GM06990 (cell line): ENCODE measurements around the gene TMEM269.

Experiments used
- DNase-seq: peaks from one replicate; pipeline ENCODE4 v3.0.0-alpha.2; 2011; ENCODE audit not compliant: insufficient read length; ENCODE audit errors: extremely low read depth
- H3K27me3 ChIP-seq: replicated peaks from 2 replicates; pipeline ENCODE4 v1.6.0; 2011; ENCODE audit warnings: low read length; ENCODE audit not compliant: control insufficient read depth, insufficient read depth
- H3K36me3 ChIP-seq: 2 replicates; pipeline ENCODE4 v1.5.1; 2011; ENCODE audit warnings: low read length; ENCODE audit not compliant: control insufficient read depth, insufficient read depth
- H3K4me3 ChIP-seq: replicated peaks from 2 replicates; pipeline ENCODE4 v1.5.1; 2011; ENCODE audit warnings: low read depth, mild to moderate bottlenecking, control low read depth, low read length
- CTCF ChIP-seq: IDR thresholded peaks from 2 replicates; pipeline ENCODE4 v1.5.1; 2011; ENCODE audit warnings: low read length, control low read depth, mild to moderate bottlenecking, inconsistent platforms; ENCODE audit not compliant: insufficient read depth, poor library complexity, severe bottlenecking

The TMEM269 gene

GRCh38 chr1:42761567-42761966, 23.2 kb upstream of the TMEM269 start:
- no peak for TF ChIP-seq CTCF
- Histone ChIP-seq H3K27me3 (no peaks in the 10 kb centered on the region), H3K4me3 (no peak overlapping the region), H3K36me3 (peaks cover 16% of the 10 kb centered on the region)
- DNase-seq: no peak

GRCh38 chr1:42762269-42762668, 22.5 kb upstream of the TMEM269 start:
- Histone ChIP-seq H3K36me3 (peaks cover 12% of the 10 kb centered on the region), H3K27me3 (no peaks in the 10 kb centered on the region), H3K4me3 (no peak overlapping the region)
- DNase-seq: no peak
- no peak for TF ChIP-seq CTCF

- no peak for TF ChIP-seq CTCF
- no peak for DNase-seq
- Histone ChIP-seq H3K4me3 (peak overlapping the region; percentile 82), H3K36me3 (peaks cover 3% of the 10 kb centered on the region), H3K27me3 (no peaks in the 10 kb centered on the region)
Measured at GRCh38 chr1:42765269-42765668, 19.5 kb upstream of the TMEM269 start.

GRCh38 chr1:42765832-42766740, 18.7 kb upstream of the TMEM269 start:
- Histone ChIP-seq H3K4me3 (peak overlapping the region; percentile 82), H3K36me3 (peaks cover 3% of the 10 kb centered on the region), H3K27me3 (no peaks in the 10 kb centered on the region)
- no peak for DNase-seq
- peak; percentile 38 for TF ChIP-seq CTCF

- no peaks in the 10 kb centered on the region for H3K27me3 ChIP-seq
- no peak for TF ChIP-seq CTCF
Measured at GRCh38 chr1:42766741-42767509, 17.9 kb upstream of the TMEM269 start, which contains the start of the genes C1orf50 and P3H1. Gene C1orf50, plus strand, starts transcription at chr1:42767249. Its CDS starts 63 bp downstream, at chr1:42767312. Gene P3H1, minus strand, starts transcription at chr1:42767028. Its CDS starts 57 bp downstream, at chr1:42766971.

More at GRCh38 chr1:42766741-42767509, 17.9 kb upstream of the TMEM269 start, which contains the start of the genes C1orf50 and P3H1:
- peak within 1 kb of the TSS; percentile 82 for H3K4me3 ChIP-seq
- peak; percentile 100 for DNase-seq
- peaks cover 3% of the 10 kb centered on the region for H3K36me3 ChIP-seq
